Gastrocnemius medialis (tissue), 4 donors: Measurements from ENCODE around the gene TMEM213.

Experiments used
- CTCF ChIP-seq, 5 experiments: fragments of 450-650 bp in 3 of 5; fragments of 200-600 bp in 2 of 5; sonication (generic) in 2 of 5; IDR thresholded peaks in 4 of 5; conservative IDR thresholded peaks in 1 of 5; 1 replicate in 4 of 5; 2 replicates in 1 of 5; pipeline ENCODE4 v1.5.1; 2016 to 2019; ENCODE audit warnings: antibody characterized with exemption in 5 of 5, mild to moderate bottlenecking in 3 of 5, moderate library complexity in 3 of 5
- POLR2A ChIP-seq, 2 donors: fragments of 450-650 bp; IDR thresholded peaks; one replicate each; pipeline ENCODE4 v1.6.1; 2017; ENCODE audit warnings: antibody characterized with exemption in 2 of 2, mild to moderate bottlenecking in 2 of 2, moderate library complexity in 2 of 2

GRCh38 chr7:138753150-138753518 is 44.7 kb upstream of the TMEM213 start:
- no peak for TF ChIP-seq CTCF (IDR thresholded peaks at IDR 0.05 in 4 of 5, conservative IDR thresholded peaks at IDR 0.05 in 1 of 5)
- TF ChIP-seq POLR2A (IDR thresholded peaks at IDR 0.05) = no peak
